Astrocyte (in vitro differentiated cells and primary cell): ENCODE results near the gene CCR5AS.

Source experiments
- DNase-seq: peaks from one replicate; pipeline ENCODE4 v3.0.0-alpha.2; 2010; ENCODE audit warnings: low read depth
- FAIRE-seq: peaks from 2 replicates; lab custom pipeline; 2011; peaks lifted over from hg19 to GRCh38; lab: Jason Lieb, UNC
- H2AFZ ChIP-seq: 2 replicates; pipeline ENCODE4 v1.6.0; 2012; ENCODE audit warnings: low read depth, low read length, inconsistent platforms
- H3K27ac ChIP-seq: 2 replicates; pipeline ENCODE4 v1.5.1; 2011; ENCODE audit warnings: low read depth, low read length, inconsistent platforms
- H3K27me3 ChIP-seq: 2 replicates; pipeline ENCODE4 v1.6.0; 2011; ENCODE audit warnings: low read length, inconsistent platforms; ENCODE audit not compliant: insufficient read depth
- H3K36me3 ChIP-seq: 2 replicates; pipeline ENCODE4 v1.5.1; 2011; ENCODE audit warnings: low read length, inconsistent platforms; ENCODE audit not compliant: insufficient read depth
- H3K4me1 ChIP-seq: 2 replicates; pipeline ENCODE4 v1.5.1; 2011; ENCODE audit warnings: low read length, inconsistent platforms; ENCODE audit not compliant: insufficient read depth
- H3K4me2 ChIP-seq: 2 replicates; pipeline ENCODE4 v1.6.0; 2012; ENCODE audit warnings: low read length, inconsistent platforms
- H3K4me3 ChIP-seq: 2 replicates; pipeline ENCODE4 v1.5.1; 2011; ENCODE audit warnings: low read depth, mild to moderate bottlenecking, low read length, inconsistent platforms; ENCODE audit not compliant: insufficient read depth
- H3K79me2 ChIP-seq: 2 replicates; pipeline ENCODE4 v1.6.0; 2012; ENCODE audit warnings: mild to moderate bottlenecking, low read length, inconsistent platforms; ENCODE audit not compliant: insufficient read depth
- H3K9ac ChIP-seq: 2 replicates; pipeline ENCODE4 v1.6.0; 2012; ENCODE audit warnings: mild to moderate bottlenecking, low read length, inconsistent platforms
- H3K9me3 ChIP-seq: 2 replicates; pipeline ENCODE4 v1.5.1; 2012; ENCODE audit warnings: low read depth, mild to moderate bottlenecking, low read length, inconsistent platforms; ENCODE audit not compliant: insufficient read depth
- H4K20me1 ChIP-seq: 2 replicates; pipeline ENCODE4 v1.6.0; 2012; ENCODE audit warnings: low read length, inconsistent platforms; ENCODE audit not compliant: insufficient read depth
- H3K27ac Mint-ChIP-seq: one replicate; pipeline ENCODE4 v1.8.0; 2021; ENCODE audit warnings: mild to moderate bottlenecking, mixed read lengths; ENCODE audit not compliant: unreplicated experiment
- H3K27me3 Mint-ChIP-seq: one replicate; pipeline ENCODE4 v1.8.0; 2021; ENCODE audit warnings: low read depth, mixed read lengths; ENCODE audit not compliant: unreplicated experiment
- H3K36me3 Mint-ChIP-seq: one replicate; pipeline ENCODE4 v1.8.0; 2021; ENCODE audit warnings: low read depth, mixed read lengths; ENCODE audit not compliant: unreplicated experiment
- H3K4me1 Mint-ChIP-seq: one replicate; pipeline ENCODE4 v1.8.0; 2021; ENCODE audit warnings: low read depth, mixed read lengths; ENCODE audit not compliant: unreplicated experiment
- H3K4me3 Mint-ChIP-seq: one replicate; pipeline ENCODE4 v1.8.0; 2021; ENCODE audit warnings: mild to moderate bottlenecking, moderate library complexity, mixed read lengths; ENCODE audit not compliant: unreplicated experiment
- H3K9me3 Mint-ChIP-seq: one replicate; pipeline ENCODE4 v1.8.0; 2021; ENCODE audit warnings: mild to moderate bottlenecking, mixed read lengths; ENCODE audit not compliant: unreplicated experiment
- EZH2 ChIP-seq: IDR thresholded peaks from 2 replicates; pipeline ENCODE4 v1.6.1; 2012; ENCODE audit warnings: mild to moderate bottlenecking, low read length, inconsistent platforms; ENCODE audit not compliant: insufficient read depth
- TF ChIP-seq, protein P1 (sequence below): IDR thresholded peaks from 2 replicates; pipeline ENCODE4 v1.5.1; 2011; ENCODE audit warnings: low read depth, mild to moderate bottlenecking, inconsistent platforms, low read length, moderate library complexity; ENCODE audit not compliant: insufficient read depth

CCR5AS gene

DNA sequence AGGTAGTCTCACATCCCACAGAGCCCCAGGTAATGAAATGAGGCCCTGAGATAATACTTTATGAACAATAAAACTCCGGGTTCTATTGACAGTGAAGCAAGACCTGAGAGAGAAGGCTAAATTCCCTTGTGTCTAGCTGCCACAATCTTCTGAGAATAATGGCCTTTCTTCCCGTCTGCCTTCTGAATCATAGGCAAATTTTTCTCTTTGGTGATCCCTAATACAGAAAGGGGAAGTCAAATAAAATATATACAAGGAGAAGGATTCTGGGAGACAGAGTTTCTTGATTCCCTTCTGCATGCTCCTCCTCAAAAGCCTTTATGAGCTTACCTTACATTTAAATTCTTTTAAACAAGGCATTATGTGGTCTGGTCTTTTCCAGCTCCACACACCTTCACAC, 82.8 kb downstream of the CCR5AS start:
- FAIRE-seq = no peak

DNA sequence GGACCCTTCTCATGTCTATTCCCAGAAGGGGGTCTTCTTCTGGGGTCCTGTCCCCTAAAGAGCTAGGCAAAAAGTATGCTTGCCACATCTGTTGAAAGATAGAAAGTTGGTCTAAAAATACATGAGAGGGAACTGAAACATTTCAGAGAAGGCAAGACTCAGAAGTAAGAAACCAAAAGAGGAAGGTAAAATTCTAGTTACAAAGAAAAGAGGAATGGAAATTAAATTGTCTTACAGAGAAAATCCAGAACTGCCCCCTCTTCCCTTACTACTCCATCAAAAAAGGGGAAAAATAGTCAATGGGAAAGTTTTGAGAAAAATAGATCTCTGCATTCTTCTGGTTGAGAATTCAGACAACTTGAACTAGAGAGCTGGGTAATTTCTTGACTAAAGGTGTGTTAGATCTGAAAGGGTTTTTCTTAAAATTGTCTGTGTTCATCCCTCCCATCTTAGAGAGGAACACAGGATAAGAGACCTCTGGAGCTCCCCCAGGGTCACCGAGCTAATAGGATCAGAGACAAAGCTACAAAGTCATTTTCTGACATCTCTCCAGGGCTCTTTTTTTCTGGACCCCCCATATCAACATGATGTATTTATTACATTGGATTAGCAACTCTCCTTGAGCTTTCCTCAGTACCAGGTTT, 85.3 kb downstream of the CCR5AS start:
- Mint-ChIP-seq H3K27me3 (peaks cover 22% of the 10 kb centered on the region), H3K27ac (no peak overlapping the region), H3K9me3 (peaks cover 3% of the 10 kb centered on the region), H3K36me3 (no peaks in the 10 kb centered on the region), H3K4me1 (no peaks in the 10 kb centered on the region), H3K4me3 (no peak overlapping the region)
- H3K36me3 ChIP-seq = no peaks in the 10 kb centered on the region
- H3K9me3 ChIP-seq = no peaks in the 10 kb centered on the region
- no peak overlapping the region for H3K27ac ChIP-seq
- no peak overlapping the region for H3K4me2 ChIP-seq
- H3K27me3 ChIP-seq = no peaks in the 10 kb centered on the region
- DNase-seq = no peak
- H4K20me1 ChIP-seq = no peaks in the 10 kb centered on the region
- no peak overlapping the region for H2AFZ ChIP-seq
- no peaks in the 10 kb centered on the region for H3K79me2 ChIP-seq
- TF ChIP-seq, protein P1, sequence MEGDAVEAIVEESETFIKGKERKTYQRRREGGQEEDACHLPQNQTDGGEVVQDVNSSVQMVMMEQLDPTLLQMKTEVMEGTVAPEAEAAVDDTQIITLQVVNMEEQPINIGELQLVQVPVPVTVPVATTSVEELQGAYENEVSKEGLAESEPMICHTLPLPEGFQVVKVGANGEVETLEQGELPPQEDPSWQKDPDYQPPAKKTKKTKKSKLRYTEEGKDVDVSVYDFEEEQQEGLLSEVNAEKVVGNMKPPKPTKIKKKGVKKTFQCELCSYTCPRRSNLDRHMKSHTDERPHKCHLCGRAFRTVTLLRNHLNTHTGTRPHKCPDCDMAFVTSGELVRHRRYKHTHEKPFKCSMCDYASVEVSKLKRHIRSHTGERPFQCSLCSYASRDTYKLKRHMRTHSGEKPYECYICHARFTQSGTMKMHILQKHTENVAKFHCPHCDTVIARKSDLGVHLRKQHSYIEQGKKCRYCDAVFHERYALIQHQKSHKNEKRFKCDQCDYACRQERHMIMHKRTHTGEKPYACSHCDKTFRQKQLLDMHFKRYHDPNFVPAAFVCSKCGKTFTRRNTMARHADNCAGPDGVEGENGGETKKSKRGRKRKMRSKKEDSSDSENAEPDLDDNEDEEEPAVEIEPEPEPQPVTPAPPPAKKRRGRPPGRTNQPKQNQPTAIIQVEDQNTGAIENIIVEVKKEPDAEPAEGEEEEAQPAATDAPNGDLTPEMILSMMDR = no peak
- no peak for TF ChIP-seq EZH2
- no peak for FAIRE-seq
- no peaks in the 10 kb centered on the region for H3K4me1 ChIP-seq
- no peak overlapping the region for H3K4me3 ChIP-seq
- no peak overlapping the region for H3K9ac ChIP-seq

More for the DNA sequence above, 82.8 kb downstream of the CCR5AS start:
- Mint-ChIP-seq H3K27ac (no peak overlapping the region), H3K4me3 (no peak overlapping the region), H3K27me3 (peaks cover 22% of the 10 kb centered on the region), H3K9me3 (no peaks in the 10 kb centered on the region), H3K4me1 (no peaks in the 10 kb centered on the region), H3K36me3 (no peaks in the 10 kb centered on the region)
- H3K4me1 ChIP-seq = no peaks in the 10 kb centered on the region
- H3K27me3 ChIP-seq = no peaks in the 10 kb centered on the region
- H3K9ac ChIP-seq = no peak overlapping the region
- no peaks in the 10 kb centered on the region for H3K36me3 ChIP-seq
- H3K4me2 ChIP-seq = no peak overlapping the region
- no peak overlapping the region for H3K4me3 ChIP-seq
- no peaks in the 10 kb centered on the region for H3K9me3 ChIP-seq
- H2AFZ ChIP-seq = no peak overlapping the region
- no peaks in the 10 kb centered on the region for H3K79me2 ChIP-seq
- no peak overlapping the region for H3K27ac ChIP-seq
- H4K20me1 ChIP-seq = no peaks in the 10 kb centered on the region
- TF ChIP-seq EZH2 = no peak
- TF ChIP-seq, protein P1 = no peak
- DNase-seq = no peak

DNA sequence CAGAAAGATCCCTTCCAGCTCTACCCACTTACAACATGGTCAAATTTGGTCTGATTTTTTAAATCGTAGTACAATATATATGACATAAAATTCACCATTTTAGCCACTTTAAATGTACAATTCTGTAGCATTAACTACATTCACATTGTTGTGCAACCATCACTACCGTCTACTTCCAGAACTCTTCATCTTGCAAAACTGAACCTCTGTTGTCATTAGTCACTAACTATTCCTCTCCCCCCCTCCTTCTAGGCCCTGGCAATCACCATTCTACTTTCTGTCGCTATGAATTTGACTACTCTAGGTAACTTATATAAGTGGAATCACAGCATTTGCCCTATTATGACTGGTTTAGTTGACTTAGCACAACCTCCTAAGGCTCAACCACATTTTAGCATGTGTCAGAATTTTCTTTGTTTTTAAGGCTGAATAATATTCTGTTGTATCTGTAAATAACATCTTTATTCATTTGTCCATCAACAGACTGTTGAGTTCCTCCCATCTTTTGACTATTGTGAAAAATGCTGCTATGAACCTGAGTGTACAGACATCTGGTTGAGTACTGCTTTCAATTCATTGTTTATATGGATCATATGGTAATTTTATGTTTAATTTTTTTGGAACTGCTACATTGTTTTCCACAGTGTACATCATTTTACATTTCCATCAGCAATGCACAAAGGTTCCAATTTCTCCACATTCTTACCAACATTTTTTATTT, 88.5 kb downstream of the CCR5AS start:
- Mint-ChIP-seq H3K4me3 (no peak overlapping the region), H3K36me3 (no peaks in the 10 kb centered on the region), H3K27me3 (peaks cover 16% of the 10 kb centered on the region), H3K27ac (no peak overlapping the region), H3K4me1 (no peaks in the 10 kb centered on the region), H3K9me3 (peaks cover 7% of the 10 kb centered on the region)
- Histone ChIP-seq H3K36me3 (no peaks in the 10 kb centered on the region), H3K4me2 (no peak overlapping the region), H3K9ac (no peak overlapping the region), H3K4me3 (no peak overlapping the region), H3K4me1 (no peaks in the 10 kb centered on the region), H3K27ac (no peak overlapping the region), H2AFZ (no peak overlapping the region), H4K20me1 (no peaks in the 10 kb centered on the region), H3K27me3 (no peaks in the 10 kb centered on the region), H3K79me2 (no peaks in the 10 kb centered on the region), H3K9me3 (no peaks in the 10 kb centered on the region)
- TF ChIP-seq EZH2 = no peak
- TF ChIP-seq, protein P1 = no peak
- no peak for FAIRE-seq
- no peak for DNase-seq
